ENCODE measurements around the gene TRIM52.

TRIM52 gene

DNA sequence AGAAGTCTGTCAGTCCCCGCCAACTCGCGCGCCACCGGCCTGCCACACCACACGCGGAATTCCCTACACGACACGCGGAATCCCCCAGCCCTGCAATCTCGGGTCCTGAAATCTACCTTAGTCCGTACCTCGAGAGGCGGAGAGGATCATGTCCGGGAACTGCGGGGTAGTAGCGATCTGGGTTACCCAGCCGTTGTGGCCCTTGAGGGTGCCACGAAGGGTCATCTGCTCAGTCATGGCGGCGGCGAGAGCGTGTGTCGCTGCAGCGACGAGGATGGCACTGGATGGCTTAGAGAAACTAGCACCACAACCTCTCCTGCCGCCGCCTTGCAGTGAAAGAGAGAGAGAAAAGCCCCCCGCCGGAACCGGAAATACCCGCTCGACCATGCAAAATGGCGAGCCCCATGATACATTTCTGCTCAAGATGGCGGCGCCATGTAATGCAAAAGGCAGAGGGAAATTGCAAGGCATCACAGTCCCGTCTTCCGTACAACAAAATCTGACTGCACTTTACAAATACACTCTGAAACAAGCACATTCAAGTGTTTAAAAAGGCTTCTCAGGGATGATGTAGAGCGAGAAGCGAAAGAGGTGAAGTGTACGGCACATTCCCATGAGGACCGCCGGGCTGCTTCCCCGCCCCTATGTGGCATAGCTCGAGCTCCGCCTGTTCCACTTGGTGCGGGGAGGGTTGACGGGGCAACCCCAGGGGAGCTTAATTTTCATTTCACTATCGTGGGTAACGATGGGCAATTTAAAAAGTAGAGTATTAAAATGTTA lies 17.2 kb downstream of the TRIM52 start, which contains the start of gene RACK1:
Gene RACK1 (minus strand): TSS at position 343 of the 780 bp plus-strand sequence. CDS start 106 bp downstream, at position 237.
- Histone ChIP-seq H3K4me3 (ENCODE audit: low read depth, low read length) (peak within 1 kb of the TSS; percentile 98), H3K4me1 (ENCODE audit: control insufficient read depth, insufficient read depth, low read length) (no peaks in the 10 kb centered on the region), H3K27ac (ENCODE audit: extremely low read depth, low read depth, low read length) (peak within 1 kb of the TSS; percentile 99), H3K36me3 (ENCODE audit: control insufficient read depth in 2 of 2, insufficient read depth in 1 of 2, low read length in 2 of 2) (peaks cover 24 to 56% of the 10 kb centered on the region in 2 experiments; a peak in 2 of 3 replicates), H3K9me3 (ENCODE audit: control insufficient read depth, insufficient read depth, low read depth, low read length) (no peaks in the 10 kb centered on the region)
- ChIA-PET CTCF (interaction anchor here (1.0 kb wide), 1 partner anchor 52 kb away, joined by 4 read pairs; no protein-coding TSS in a partner anchor), POLR2A (interaction anchor here (0.6 to 4.1 kb wide), 11 partner anchors 9 to 59 kb away, joined by 3 to 39 read pairs (median 4); partner anchors contain the start of genes TRIM41 and TRIM52)
- TF ChIP-seq, protein P1, sequence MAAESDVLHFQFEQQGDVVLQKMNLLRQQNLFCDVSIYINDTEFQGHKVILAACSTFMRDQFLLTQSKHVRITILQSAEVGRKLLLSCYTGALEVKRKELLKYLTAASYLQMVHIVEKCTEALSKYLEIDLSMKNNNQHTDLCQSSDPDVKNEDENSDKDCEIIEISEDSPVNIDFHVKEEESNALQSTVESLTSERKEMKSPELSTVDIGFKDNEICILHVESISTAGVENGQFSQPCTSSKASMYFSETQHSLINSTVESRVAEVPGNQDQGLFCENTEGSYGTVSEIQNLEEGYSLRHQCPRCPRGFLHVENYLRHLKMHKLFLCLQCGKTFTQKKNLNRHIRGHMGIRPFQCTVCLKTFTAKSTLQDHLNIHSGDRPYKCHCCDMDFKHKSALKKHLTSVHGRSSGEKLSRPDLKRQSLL (tag by site-specific recombination; IDR thresholded peaks at IDR 0.05), result no peak
- TF ChIP-seq, protein P2, sequence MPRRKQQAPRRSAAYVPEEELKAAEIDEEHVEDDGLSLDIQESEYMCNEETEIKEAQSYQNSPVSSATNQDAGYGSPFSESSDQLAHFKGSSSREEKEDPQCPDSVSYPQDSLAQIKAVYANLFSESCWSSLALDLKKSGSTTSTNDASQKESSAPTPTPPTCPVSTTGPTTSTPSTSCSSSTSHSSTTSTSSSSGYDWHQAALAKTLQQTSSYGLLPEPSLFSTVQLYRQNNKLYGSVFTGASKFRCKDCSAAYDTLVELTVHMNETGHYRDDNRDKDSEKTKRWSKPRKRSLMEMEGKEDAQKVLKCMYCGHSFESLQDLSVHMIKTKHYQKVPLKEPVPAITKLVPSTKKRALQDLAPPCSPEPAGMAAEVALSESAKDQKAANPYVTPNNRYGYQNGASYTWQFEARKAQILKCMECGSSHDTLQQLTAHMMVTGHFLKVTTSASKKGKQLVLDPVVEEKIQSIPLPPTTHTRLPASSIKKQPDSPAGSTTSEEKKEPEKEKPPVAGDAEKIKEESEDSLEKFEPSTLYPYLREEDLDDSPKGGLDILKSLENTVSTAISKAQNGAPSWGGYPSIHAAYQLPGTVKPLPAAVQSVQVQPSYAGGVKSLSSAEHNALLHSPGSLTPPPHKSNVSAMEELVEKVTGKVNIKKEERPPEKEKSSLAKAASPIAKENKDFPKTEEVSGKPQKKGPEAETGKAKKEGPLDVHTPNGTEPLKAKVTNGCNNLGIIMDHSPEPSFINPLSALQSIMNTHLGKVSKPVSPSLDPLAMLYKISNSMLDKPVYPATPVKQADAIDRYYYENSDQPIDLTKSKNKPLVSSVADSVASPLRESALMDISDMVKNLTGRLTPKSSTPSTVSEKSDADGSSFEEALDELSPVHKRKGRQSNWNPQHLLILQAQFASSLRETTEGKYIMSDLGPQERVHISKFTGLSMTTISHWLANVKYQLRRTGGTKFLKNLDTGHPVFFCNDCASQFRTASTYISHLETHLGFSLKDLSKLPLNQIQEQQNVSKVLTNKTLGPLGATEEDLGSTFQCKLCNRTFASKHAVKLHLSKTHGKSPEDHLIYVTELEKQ (tag by site-specific recombination; IDR thresholded peaks at IDR 0.05; ENCODE audit: borderline replicate concordance), result peak; percentile 26; the same call in 1 of the 2 replicates
- TF ChIP-seq ZNF626 (tag by site-specific recombination; IDR thresholded peaks at IDR 0.05) (no peak), ZNF768 (tag by site-specific recombination; IDR thresholded peaks at IDR 0.05) (no peak), ZNF391 (tag by site-specific recombination; IDR thresholded peaks at IDR 0.05; ENCODE audit: borderline replicate concordance, low read depth) (peak; percentile 93), ZNF416 (tag by site-specific recombination; IDR thresholded peaks at IDR 0.05) (no peak), ZNF660 (tag by site-specific recombination; IDR thresholded peaks at IDR 0.05) (peak; percentile 83), EGR2 (tag by site-specific recombination; IDR thresholded peaks at IDR 0.05; ENCODE audit: low read depth) (no peak), ZBTB17 (tag by site-specific recombination; IDR thresholded peaks at IDR 0.05) (peak; percentile 85), ZFP69B (tag by site-specific recombination; IDR thresholded peaks at IDR 0.05) (no peak), ZNF404 (tag by site-specific recombination; IDR thresholded peaks at IDR 0.05) (no peak), ZNF501 (tag by site-specific recombination; IDR thresholded peaks at IDR 0.05) (peak; percentile 93), ZNF707 (tag by site-specific recombination; IDR thresholded peaks at IDR 0.05) (peak; percentile 29; the same call in 1 of the 2 replicates), ZFHX2 (tag by site-specific recombination; conservative IDR thresholded peaks at IDR 0.05) (no peak), KLF8 (tag by site-specific recombination; IDR thresholded peaks at IDR 0.05) (peak; percentile 35; the same call in 1 of the 2 replicates), SP2 (tag by site-specific recombination; IDR thresholded peaks at IDR 0.05) (peak; percentile 64), ZFP37 (tag by site-specific recombination; IDR thresholded peaks at IDR 0.05) (peak; percentile 93), ZNF157 (tag by site-specific recombination; IDR thresholded peaks at IDR 0.05) (no peak)
- TF ChIP-seq, protein P3, sequence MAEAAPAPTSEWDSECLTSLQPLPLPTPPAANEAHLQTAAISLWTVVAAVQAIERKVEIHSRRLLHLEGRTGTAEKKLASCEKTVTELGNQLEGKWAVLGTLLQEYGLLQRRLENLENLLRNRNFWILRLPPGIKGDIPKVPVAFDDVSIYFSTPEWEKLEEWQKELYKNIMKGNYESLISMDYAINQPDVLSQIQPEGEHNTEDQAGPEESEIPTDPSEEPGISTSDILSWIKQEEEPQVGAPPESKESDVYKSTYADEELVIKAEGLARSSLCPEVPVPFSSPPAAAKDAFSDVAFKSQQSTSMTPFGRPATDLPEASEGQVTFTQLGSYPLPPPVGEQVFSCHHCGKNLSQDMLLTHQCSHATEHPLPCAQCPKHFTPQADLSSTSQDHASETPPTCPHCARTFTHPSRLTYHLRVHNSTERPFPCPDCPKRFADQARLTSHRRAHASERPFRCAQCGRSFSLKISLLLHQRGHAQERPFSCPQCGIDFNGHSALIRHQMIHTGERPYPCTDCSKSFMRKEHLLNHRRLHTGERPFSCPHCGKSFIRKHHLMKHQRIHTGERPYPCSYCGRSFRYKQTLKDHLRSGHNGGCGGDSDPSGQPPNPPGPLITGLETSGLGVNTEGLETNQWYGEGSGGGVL (tag by site-specific recombination; IDR thresholded peaks at IDR 0.05), result no peak
- TF ChIP-seq, protein P4, sequence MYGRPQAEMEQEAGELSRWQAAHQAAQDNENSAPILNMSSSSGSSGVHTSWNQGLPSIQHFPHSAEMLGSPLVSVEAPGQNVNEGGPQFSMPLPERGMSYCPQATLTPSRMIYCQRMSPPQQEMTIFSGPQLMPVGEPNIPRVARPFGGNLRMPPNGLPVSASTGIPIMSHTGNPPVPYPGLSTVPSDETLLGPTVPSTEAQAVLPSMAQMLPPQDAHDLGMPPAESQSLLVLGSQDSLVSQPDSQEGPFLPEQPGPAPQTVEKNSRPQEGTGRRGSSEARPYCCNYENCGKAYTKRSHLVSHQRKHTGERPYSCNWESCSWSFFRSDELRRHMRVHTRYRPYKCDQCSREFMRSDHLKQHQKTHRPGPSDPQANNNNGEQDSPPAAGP (tag by site-specific recombination; IDR thresholded peaks at IDR 0.05), result peak; percentile 85
- TF ChIP-seq, protein P5, sequence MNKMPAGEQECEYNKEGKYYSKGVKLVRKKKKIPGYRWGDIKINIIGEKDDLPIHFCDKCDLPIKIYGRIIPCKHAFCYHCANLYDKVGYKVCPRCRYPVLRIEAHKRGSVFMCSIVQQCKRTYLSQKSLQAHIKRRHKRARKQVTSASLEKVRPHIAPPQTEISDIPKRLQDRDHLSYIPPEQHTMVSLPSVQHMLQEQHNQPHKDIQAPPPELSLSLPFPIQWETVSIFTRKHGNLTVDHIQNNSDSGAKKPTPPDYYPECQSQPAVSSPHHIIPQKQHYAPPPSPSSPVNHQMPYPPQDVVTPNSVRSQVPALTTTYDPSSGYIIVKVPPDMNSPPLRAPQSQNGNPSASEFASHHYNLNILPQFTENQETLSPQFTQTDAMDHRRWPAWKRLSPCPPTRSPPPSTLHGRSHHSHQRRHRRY (tag by site-specific recombination; IDR thresholded peaks at IDR 0.05), result no peak
- TF ChIP-seq, protein P6, sequence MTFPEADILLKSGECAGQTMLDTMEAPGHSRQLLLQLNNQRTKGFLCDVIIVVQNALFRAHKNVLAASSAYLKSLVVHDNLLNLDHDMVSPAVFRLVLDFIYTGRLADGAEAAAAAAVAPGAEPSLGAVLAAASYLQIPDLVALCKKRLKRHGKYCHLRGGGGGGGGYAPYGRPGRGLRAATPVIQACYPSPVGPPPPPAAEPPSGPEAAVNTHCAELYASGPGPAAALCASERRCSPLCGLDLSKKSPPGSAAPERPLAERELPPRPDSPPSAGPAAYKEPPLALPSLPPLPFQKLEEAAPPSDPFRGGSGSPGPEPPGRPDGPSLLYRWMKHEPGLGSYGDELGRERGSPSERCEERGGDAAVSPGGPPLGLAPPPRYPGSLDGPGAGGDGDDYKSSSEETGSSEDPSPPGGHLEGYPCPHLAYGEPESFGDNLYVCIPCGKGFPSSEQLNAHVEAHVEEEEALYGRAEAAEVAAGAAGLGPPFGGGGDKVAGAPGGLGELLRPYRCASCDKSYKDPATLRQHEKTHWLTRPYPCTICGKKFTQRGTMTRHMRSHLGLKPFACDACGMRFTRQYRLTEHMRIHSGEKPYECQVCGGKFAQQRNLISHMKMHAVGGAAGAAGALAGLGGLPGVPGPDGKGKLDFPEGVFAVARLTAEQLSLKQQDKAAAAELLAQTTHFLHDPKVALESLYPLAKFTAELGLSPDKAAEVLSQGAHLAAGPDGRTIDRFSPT (tag by site-specific recombination; IDR thresholded peaks at IDR 0.05), result peak; percentile 91
- TF ChIP-seq, protein P7, sequence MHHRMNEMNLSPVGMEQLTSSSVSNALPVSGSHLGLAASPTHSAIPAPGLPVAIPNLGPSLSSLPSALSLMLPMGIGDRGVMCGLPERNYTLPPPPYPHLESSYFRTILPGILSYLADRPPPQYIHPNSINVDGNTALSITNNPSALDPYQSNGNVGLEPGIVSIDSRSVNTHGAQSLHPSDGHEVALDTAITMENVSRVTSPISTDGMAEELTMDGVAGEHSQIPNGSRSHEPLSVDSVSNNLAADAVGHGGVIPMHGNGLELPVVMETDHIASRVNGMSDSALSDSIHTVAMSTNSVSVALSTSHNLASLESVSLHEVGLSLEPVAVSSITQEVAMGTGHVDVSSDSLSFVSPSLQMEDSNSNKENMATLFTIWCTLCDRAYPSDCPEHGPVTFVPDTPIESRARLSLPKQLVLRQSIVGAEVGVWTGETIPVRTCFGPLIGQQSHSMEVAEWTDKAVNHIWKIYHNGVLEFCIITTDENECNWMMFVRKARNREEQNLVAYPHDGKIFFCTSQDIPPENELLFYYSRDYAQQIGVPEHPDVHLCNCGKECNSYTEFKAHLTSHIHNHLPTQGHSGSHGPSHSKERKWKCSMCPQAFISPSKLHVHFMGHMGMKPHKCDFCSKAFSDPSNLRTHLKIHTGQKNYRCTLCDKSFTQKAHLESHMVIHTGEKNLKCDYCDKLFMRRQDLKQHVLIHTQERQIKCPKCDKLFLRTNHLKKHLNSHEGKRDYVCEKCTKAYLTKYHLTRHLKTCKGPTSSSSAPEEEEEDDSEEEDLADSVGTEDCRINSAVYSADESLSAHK (tag by site-specific recombination; IDR thresholded peaks at IDR 0.05), result peak; percentile 38; the same call in 1 of the 2 replicates
